Heart left ventricle (tissue), 13 donors: ENCODE data around the gene NEK9.

ENCODE experiments used
- CTCF ChIP-seq, 12 donors: fragments of 200-600 bp; sonication (generic) in 4 of 12; IDR thresholded peaks; one replicate each; pipeline versions ENCODE4 v1.5.0 to v1.8.0; 2018 to 2022; ENCODE audit warnings: antibody characterized with exemption in 12 of 12, mild to moderate bottlenecking in 5 of 12
- POLR2A ChIP-seq, 2 donors: fragments of 450-650 bp; IDR thresholded peaks; one replicate each; pipeline ENCODE4 v1.6.1; 2017; ENCODE audit warnings: antibody characterized with exemption in 2 of 2, mild to moderate bottlenecking in 2 of 2, moderate library complexity in 2 of 2
- donor health status: ischemic (EF 13 %, LVEDD 7.1; RV severe dilation, severe dysfunction).
- donor health status: DM: no; HTN: yes; CAD: no.
- donor health status: DM: no; HTN: no; CAD: no.
- donor health status: ischemic (EF 25% LVEDD 6.9; RV normal size, moderate dysfunction).
- donor health status: ischemic (EF 25% LVEDD 5.7; RV mildly dilated, moderate dysfunction).
- donor health status: ischemic (EF 35%, LVEDD 5.7; RV mildly dilated, moderate dysfunction).
- donor health status: nonischemic (EF 11% LVEDD 7.7; RV severe dilation, severe dysfunction).
- donor health status: DM: yes; HTN: yes; CAD: no.
- donor health status: PGD.
- donor health status: ischemic (EF 29% LVEDD 5.4; RV normal size, mild dysfunction).
- donor health status: nonischemic (EF 23%, LVEDD 6.1; RV moderate dilation, normal function).

GRCh38 chr14:75141967-75142366 lies 15.1 kb upstream of the NEK9 start:
- TF ChIP-seq POLR2A (IDR thresholded peaks at IDR 0.05) (no peak), CTCF (IDR thresholded peaks at IDR 0.05) (peak in 10 of 12 donors; percentile 12 to 50 (median 41))
